Fibroblast of pulmonary artery (primary cell): ENCODE measurements around the gene GALNT9.

Source experiments
- DNase-seq: peaks from one replicate; pipeline ENCODE4 v3.0.0-alpha.2; 2010; ENCODE audit warnings: low read depth
- H3K4me3 ChIP-seq: replicated peaks from 2 replicates; pipeline ENCODE4 v1.5.1; 2011; ENCODE audit warnings: low read depth, mild to moderate bottlenecking, control low read depth, low read length, moderate library complexity
- TF ChIP-seq, protein P1 (sequence below): IDR thresholded peaks from 2 replicates; pipeline ENCODE4 v1.5.1; 2011; ENCODE audit warnings: mild to moderate bottlenecking, control low read depth, low read length, inconsistent platforms; ENCODE audit errors: missing control alignments

The GALNT9 gene

GRCh38 chr12:132310181-132311040 is 19.0 kb downstream of the GALNT9 start:
- TF ChIP-seq, protein P1, sequence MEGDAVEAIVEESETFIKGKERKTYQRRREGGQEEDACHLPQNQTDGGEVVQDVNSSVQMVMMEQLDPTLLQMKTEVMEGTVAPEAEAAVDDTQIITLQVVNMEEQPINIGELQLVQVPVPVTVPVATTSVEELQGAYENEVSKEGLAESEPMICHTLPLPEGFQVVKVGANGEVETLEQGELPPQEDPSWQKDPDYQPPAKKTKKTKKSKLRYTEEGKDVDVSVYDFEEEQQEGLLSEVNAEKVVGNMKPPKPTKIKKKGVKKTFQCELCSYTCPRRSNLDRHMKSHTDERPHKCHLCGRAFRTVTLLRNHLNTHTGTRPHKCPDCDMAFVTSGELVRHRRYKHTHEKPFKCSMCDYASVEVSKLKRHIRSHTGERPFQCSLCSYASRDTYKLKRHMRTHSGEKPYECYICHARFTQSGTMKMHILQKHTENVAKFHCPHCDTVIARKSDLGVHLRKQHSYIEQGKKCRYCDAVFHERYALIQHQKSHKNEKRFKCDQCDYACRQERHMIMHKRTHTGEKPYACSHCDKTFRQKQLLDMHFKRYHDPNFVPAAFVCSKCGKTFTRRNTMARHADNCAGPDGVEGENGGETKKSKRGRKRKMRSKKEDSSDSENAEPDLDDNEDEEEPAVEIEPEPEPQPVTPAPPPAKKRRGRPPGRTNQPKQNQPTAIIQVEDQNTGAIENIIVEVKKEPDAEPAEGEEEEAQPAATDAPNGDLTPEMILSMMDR, result no peak
- peak; percentile 50 for DNase-seq
- no peak overlapping the region for H3K4me3 ChIP-seq

GRCh38 chr12:132309596-132310086 is 19.7 kb downstream of the GALNT9 start:
- no peak overlapping the region for H3K4me3 ChIP-seq
- TF ChIP-seq, protein P1, result no peak
- DNase-seq, result no peak

- TF ChIP-seq, protein P1, result no peak
- DNase-seq, result no peak
- no peak overlapping the region for H3K4me3 ChIP-seq
These were observed 20.4 kb downstream of the GALNT9 start for GRCh38 chr12:132308853-132309595.

- DNase-seq, result no peak
- TF ChIP-seq, protein P1, result no peak
- no peak overlapping the region for H3K4me3 ChIP-seq
These were observed 21.2 kb downstream of the GALNT9 start for GRCh38 chr12:132307976-132308852.

- H3K4me3 ChIP-seq, result no peak overlapping the region
- no peak for DNase-seq
- TF ChIP-seq, protein P1, result no peak
These were observed 22.6 kb downstream of the GALNT9 start for GRCh38 chr12:132306885-132307191.

DNA sequence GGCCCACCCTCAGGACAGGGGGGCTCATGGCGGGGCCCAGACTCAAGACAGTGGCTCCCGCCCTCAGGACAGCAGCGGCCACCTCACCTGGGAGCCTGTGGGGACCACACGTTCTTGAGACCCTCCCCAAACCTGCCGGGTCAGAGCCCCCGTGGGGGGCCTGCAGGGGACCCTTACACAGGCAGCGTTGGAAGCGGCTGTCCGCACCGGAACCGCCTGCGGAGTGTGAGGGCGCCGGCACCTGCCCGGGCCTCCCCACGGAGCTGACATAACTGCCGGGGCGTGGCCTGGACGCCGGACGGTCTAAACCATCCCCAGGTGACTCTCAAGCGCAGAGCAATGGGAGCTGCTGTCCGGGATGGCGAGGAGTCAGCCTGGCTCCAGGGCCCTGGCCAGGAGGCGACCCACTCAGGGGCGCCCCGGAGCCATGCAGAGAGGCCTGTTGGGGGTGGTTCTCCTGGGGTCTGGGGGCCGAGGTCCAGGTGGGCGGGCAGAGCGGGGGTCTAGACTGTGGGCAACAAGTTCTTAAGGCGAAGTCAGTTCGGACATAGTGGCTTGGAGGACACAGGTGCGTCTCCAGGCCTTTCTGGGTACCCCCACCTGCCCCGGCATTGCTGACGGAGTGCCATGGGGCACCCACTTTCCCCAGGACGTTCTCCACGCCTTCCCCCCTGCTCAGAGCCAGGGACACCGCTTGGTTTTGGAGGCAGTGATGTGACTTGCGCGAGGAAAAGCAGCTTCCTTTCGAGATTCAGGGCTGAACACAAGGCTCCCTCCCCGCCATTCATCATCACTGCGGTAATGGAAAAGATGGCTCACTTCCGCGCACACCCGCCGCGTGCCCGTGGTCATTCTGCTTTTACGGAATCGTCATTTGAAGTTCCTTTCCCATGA is 23.2 kb downstream of the GALNT9 start:
- H3K4me3 ChIP-seq, result no peak overlapping the region
- DNase-seq, result no peak

More for the DNA sequence above, 23.2 kb downstream of the GALNT9 start:
- TF ChIP-seq, protein P1, result no peak
